C4-2B (cell line): ENCODE measurements around the gene PICALM.

ENCODE experiments used
- H3K27ac ChIP-seq: fragments of 450-650 bp; 2 replicates; pipeline ENCODE4 v1.5.1; 2017
- ZFX ChIP-seq: fragments of 450-650 bp; IDR thresholded peaks from 2 replicates; pipeline ENCODE4 v1.6.1; 2017
- TF ChIP-seq, protein P1 (sequence below): fragments of 450-650 bp; conservative IDR thresholded peaks from 2 replicates; pipeline ENCODE4 v1.5.1; 2017; ENCODE audit warnings: mild to moderate bottlenecking

PICALM gene, protein sequence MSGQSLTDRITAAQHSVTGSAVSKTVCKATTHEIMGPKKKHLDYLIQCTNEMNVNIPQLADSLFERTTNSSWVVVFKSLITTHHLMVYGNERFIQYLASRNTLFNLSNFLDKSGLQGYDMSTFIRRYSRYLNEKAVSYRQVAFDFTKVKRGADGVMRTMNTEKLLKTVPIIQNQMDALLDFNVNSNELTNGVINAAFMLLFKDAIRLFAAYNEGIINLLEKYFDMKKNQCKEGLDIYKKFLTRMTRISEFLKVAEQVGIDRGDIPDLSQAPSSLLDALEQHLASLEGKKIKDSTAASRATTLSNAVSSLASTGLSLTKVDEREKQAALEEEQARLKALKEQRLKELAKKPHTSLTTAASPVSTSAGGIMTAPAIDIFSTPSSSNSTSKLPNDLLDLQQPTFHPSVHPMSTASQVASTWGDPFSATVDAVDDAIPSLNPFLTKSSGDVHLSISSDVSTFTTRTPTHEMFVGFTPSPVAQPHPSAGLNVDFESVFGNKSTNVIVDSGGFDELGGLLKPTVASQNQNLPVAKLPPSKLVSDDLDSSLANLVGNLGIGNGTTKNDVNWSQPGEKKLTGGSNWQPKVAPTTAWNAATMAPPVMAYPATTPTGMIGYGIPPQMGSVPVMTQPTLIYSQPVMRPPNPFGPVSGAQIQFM

DNA sequence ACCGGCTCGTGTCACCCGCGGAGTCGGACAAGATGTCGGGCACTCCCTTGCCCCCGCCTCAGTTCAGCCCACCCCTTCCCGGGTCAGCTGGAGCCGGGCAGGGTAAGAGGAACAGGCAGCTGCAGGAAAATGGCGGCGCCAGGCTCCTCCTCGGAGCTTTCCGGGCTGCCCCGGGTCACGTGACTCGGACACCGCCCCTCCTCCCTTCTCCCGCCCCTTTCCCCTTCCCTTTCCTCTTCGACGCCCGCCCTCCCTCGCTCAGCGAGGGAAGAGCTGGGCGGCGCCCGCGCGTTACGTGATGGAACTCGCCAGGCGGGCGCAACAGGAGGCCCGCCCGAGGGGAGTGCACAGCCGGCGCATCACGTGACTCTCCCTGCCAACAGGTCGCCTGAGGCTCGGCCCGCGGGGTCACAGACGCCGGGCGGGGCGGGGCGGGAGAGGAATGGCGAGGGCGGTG, at the start of gene PICALM:
Gene PICALM (minus strand): TSS at position 134 of the 457 bp plus-strand sequence. CDS start 304 bp downstream, outside the sequence.
- TF ChIP-seq, protein P1, sequence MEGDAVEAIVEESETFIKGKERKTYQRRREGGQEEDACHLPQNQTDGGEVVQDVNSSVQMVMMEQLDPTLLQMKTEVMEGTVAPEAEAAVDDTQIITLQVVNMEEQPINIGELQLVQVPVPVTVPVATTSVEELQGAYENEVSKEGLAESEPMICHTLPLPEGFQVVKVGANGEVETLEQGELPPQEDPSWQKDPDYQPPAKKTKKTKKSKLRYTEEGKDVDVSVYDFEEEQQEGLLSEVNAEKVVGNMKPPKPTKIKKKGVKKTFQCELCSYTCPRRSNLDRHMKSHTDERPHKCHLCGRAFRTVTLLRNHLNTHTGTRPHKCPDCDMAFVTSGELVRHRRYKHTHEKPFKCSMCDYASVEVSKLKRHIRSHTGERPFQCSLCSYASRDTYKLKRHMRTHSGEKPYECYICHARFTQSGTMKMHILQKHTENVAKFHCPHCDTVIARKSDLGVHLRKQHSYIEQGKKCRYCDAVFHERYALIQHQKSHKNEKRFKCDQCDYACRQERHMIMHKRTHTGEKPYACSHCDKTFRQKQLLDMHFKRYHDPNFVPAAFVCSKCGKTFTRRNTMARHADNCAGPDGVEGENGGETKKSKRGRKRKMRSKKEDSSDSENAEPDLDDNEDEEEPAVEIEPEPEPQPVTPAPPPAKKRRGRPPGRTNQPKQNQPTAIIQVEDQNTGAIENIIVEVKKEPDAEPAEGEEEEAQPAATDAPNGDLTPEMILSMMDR, result no peak
- no peak for TF ChIP-seq ZFX

DNA sequence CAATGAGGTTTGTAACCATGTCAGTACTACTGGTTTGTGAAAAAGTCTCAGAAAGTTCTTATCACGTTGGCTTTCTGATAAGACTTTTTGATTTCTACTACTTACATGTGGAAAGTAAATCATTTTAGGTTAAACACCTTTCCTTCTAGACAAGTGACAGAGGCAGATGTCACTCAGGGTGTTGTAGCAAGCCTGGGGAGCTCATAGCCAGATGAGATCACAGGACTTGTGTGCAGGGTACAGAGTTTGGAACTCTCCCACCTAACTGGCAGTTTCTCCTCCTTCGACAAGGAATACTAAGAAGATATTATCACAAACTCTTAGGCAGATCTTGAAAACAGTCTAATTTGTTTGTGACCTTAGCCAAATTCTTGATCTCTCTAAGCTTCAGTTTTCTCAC, 49.4 kb upstream of the PICALM start:
- no peak for TF ChIP-seq ZFX
- TF ChIP-seq, protein P1, result no peak
- no peak overlapping the region for H3K27ac ChIP-seq

More for the DNA sequence above, at the start of gene PICALM:
- H3K27ac ChIP-seq, result peak within 1 kb of the TSS; percentile 84

DNA sequence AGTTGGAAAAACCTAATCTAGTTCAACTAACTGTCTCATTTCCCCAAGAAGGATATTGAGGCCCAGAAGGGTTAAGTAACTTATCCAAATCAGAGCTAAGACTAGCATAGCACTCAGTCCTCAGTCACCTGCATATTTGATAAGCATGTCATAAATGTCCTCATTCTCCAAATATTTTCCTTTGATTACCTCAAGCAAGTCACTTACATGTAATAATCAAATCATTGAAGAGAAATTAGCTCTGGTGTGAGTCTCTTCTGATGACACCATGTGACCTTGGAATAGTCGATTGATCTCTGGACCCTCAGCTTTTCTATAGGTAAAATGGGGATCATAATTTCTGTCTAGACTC, 48.8 kb upstream of the PICALM start:
- H3K27ac ChIP-seq, result no peak overlapping the region
- TF ChIP-seq ZFX, result no peak
- TF ChIP-seq, protein P1, result no peak

DNA sequence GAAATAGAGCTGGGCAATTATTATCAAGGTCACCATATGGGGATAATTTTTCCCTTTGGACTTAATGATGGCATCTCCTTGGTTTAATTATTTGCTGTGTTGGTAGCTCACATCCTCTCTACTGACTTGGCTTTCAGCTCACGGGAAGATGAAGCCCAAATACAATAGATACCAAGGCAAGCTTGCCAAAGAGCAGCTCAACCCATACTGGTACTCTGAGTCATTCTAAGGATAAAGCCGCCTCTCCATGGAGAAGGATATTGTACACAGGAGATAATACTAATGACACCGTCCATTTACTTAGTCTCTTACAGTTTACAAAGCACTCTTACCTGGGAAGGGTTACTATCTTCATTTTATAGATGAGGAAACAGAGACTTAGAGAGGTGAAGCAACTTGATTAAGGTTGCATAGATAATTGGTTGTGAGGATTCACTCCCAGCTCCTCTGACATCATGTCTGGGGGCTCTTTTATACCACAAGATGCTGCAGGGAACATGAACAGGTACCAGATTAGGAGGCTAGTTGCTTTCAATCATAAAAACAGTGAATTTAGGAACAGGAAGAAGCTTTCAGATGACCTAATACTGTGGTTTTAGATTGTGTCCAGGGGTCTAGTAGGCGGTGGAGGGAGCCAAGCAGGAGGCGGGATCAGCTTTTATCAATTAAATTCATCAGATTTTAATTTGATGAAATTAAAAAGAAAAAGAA, 48.3 kb upstream of the PICALM start:
- no peak for TF ChIP-seq ZFX
- TF ChIP-seq, protein P1, result no peak
- H3K27ac ChIP-seq, result no peak overlapping the region

DNA sequence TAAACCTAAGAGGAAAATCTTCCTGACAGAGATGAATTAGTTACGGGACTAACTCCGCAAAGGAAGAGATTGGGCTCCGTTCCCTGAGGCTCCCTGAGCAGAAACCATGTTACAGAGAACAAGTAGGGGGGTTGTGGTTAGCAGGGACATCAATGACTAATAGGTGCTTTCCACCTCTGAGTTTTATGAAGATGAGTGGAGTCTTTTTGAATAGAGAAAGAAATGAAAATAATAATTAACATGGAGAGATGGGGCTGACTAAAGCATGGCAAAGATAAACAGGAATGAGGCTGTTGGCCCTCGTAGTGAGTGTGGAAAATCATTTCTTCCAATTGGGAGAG, 47.5 kb upstream of the PICALM start:
- no peak overlapping the region for H3K27ac ChIP-seq
- no peak for TF ChIP-seq ZFX
- TF ChIP-seq, protein P1, result no peak

DNA sequence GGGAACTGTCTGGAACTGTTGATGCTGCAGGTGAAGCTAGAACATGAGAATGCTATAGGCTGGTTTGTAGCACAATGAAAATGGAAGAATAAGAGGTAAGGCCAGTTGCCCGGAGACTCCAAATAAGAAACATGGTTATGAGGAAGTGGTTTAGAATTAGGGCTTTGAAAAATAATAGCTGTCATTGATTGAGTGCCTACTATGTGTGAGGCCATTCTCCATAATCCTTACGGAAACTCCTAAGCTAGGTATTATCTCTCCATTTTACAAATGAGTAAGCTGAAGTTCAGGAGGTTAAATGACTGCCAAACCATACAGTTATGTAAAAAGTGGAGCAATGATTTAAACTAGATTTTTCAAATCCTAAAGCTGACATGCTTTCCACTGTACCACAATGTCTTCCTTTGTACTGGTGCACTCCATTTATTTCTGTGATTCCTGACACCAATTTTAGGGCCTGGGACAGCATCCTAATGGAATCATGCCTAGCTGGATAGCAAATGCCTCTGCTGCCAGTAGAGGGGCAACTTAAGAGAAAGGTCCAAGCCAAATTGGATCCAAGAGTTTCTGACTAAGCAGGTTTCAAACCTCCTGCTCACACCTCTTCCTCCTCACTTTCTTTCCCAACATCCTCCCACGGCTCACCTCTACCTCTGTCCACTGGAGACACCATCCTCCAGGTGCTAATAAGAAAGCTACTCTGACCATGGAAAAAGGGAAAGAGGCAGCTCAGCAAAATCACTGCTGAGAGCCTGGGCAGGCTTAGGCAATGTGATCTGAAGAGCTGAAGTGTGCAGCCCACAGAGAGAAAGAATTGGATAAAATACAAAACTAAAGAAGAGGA, 46.9 kb upstream of the PICALM start:
- TF ChIP-seq, protein P1, result no peak
- no peak for TF ChIP-seq ZFX

More for the DNA sequence above, 46.9 kb upstream of the PICALM start:
- no peak overlapping the region for H3K27ac ChIP-seq
